ENCODE results near the gene CFAP73. TPM values are rescaled to one million over a fixed set of nuclear protein-coding genes. Genes with fewer than 3 reads are reported as not detected.

The CFAP73 gene
- total and polyA plus RNA-seq, 4 donors: 10.4 to 40.6 (median 14.6) TPM

GRCh38 chr12:113128802-113129663 is 20.5 kb upstream of the CFAP73 start:
- 55 to 63% methylated on average over 9 of the region's 9 CpGs for WGBS, 2 donors
- DNase-seq (no peak), ATAC-seq (ENCODE audit: insufficient read depth, low FRiP score) (no peak)
- Histone ChIP-seq H3K4me1 (ENCODE audit: control insufficient read depth in 5 of 5, insufficient read depth in 5 of 5, low read length in 5 of 5) (no peaks in the 10 kb centered on the region), H3K27ac (ENCODE audit: low read depth in 1 of 2, low read length in 1 of 2) (no peak overlapping the region), H3K27me3 (ENCODE audit: control insufficient read depth in 3 of 3, insufficient read depth in 3 of 3, low read length in 2 of 3) (no peaks in the 10 kb centered on the region), H3K9ac (ENCODE audit: insufficient read depth in 1 of 2, low read length in 2 of 2) (no peak overlapping the region), H3K4me3 (no peak overlapping the region), H3K36me3 (ENCODE audit: control insufficient read depth in 4 of 4, insufficient read depth in 4 of 4, low read length in 4 of 4) (no peaks in the 10 kb centered on the region), H3K9me3 (ENCODE audit: control insufficient read depth in 4 of 4, insufficient read depth in 3 of 4, low read length in 3 of 4) (peaks cover 0 to 4% (median 0%) of the 10 kb centered on the region in 4 donors)
- TF ChIP-seq CTCF (IDR thresholded peaks at IDR 0.05; ENCODE audit: control extremely low read depth, extremely low read depth): no peak

- TF ChIP-seq CTCF (IDR thresholded peaks at IDR 0.05; ENCODE audit: control extremely low read depth, extremely low read depth): no peak
These were observed 19.7 kb upstream of the CFAP73 start for GRCh38 chr12:113129664-113130456.

DNA sequence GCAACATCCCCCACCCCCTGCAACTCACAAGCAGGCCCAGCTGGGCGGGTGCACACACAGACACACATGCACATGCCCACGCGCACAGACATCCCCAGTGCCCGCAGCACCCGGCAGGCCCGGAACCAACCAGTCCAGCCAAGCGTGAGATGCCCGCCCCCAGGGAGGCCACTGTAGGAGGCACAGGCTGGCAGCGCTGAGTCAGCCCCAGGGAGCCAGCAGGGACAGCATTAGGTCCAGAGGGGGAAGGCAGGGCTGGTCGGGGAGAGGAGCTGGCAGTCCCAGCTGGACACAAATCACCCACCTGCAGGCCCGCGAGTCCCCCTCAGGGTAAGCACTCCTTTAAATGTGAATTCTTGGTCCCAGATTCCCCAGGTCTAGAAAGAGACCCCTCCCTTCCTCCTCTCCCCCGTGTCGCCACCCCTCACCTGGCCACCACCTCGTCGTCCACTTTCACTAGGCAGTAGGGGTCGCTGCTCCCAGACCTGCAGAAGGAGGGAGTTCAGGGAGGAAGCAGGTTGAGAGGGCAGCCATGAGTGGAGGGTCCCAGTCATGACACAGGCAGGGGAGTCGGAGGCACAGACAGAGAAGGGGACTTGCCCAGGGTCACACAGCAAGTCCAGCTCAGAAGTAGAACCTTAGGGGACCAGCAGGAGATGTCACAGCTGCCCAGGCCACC is 18.9 kb upstream of the CFAP73 start:
- TF ChIP-seq CTCF (IDR thresholded peaks at IDR 0.05; ENCODE audit: control extremely low read depth, extremely low read depth): no peak
- 58 to 60% methylated on average over 17 to 18 of the region's 18 CpGs for WGBS, 2 donors
- H3K9me3 ChIP-seq (ENCODE audit: control insufficient read depth in 4 of 4, insufficient read depth in 3 of 4, low read length in 3 of 4): peaks cover 0 to 5% (median 0%) of the 10 kb centered on the region in 4 donors
- no peaks in the 10 kb centered on the region for H3K4me1 ChIP-seq (ENCODE audit: control insufficient read depth in 5 of 5, insufficient read depth in 5 of 5, low read length in 5 of 5)
- no peak for ATAC-seq (ENCODE audit: insufficient read depth, low FRiP score)
- H3K9ac ChIP-seq (ENCODE audit: insufficient read depth in 1 of 2, low read length in 2 of 2): no peak overlapping the region
- no peaks in the 10 kb centered on the region for H3K27me3 ChIP-seq (ENCODE audit: control insufficient read depth in 3 of 3, insufficient read depth in 3 of 3, low read length in 2 of 3)
- H3K27ac ChIP-seq (ENCODE audit: low read depth in 1 of 2, low read length in 1 of 2): no peak overlapping the region
- no peak for DNase-seq
- no peaks in the 10 kb centered on the region for H3K36me3 ChIP-seq (ENCODE audit: control insufficient read depth in 4 of 4, insufficient read depth in 4 of 4, low read length in 4 of 4)
- H3K4me3 ChIP-seq: no peak overlapping the region

More at GRCh38 chr12:113129664-113130456, 19.7 kb upstream of the CFAP73 start:
- no peak for DNase-seq
- Histone ChIP-seq H3K9me3 (ENCODE audit: control insufficient read depth in 4 of 4, insufficient read depth in 3 of 4, low read length in 3 of 4) (peaks cover 0 to 2% (median 0%) of the 10 kb centered on the region in 4 donors), H3K4me3 (no peak overlapping the region), H3K27ac (ENCODE audit: low read depth in 1 of 2, low read length in 1 of 2) (no peak overlapping the region), H3K36me3 (ENCODE audit: control insufficient read depth in 4 of 4, insufficient read depth in 4 of 4, low read length in 4 of 4) (no peaks in the 10 kb centered on the region), H3K4me1 (ENCODE audit: control insufficient read depth in 5 of 5, insufficient read depth in 5 of 5, low read length in 5 of 5) (no peaks in the 10 kb centered on the region), H3K9ac (ENCODE audit: insufficient read depth in 1 of 2, low read length in 2 of 2) (no peak overlapping the region), H3K27me3 (ENCODE audit: control insufficient read depth in 3 of 3, insufficient read depth in 3 of 3, low read length in 2 of 3) (no peaks in the 10 kb centered on the region)
- ATAC-seq (ENCODE audit: insufficient read depth, low FRiP score): no peak
- WGBS, 2 donors: 69 to 76% methylated on average over 16 to 17 of the region's 17 CpGs

All from lung (tissue), 12 donors.